Trophoblast cell (in vitro differentiated cells and primary cell): ENCODE results near the gene ATP5IF1.
A peak's percentile ranks its signal among the peaks of the same experiment; 100 is the strongest.

ENCODE experiments used
- DNase-seq, 2 donors: peaks; one replicate each; pipeline ENCODE4 v3.0.0-alpha.2; 2016
- H2AFZ ChIP-seq: 2 replicates; pipeline ENCODE4 v1.6.1; 2013; ENCODE audit warnings: low read length, moderate library complexity, mild to moderate bottlenecking; ENCODE audit not compliant: insufficient read depth, poor library complexity
- H2AK5ac ChIP-seq: 2 replicates; pipeline ENCODE4 v1.6.1; 2013; ENCODE audit warnings: mild to moderate bottlenecking, low read length
- H2BK120ac ChIP-seq: 2 replicates; pipeline ENCODE4 v1.6.1; 2013; ENCODE audit warnings: low read length, mild to moderate bottlenecking, moderate library complexity; ENCODE audit not compliant: insufficient read depth, poor library complexity
- H2BK12ac ChIP-seq: 2 replicates; pipeline ENCODE4 v1.6.1; 2013; ENCODE audit warnings: mild to moderate bottlenecking, low read length, moderate library complexity
- H2BK5ac ChIP-seq: 2 replicates; pipeline ENCODE4 v1.6.1; 2013; ENCODE audit warnings: low read length, low read depth, moderate library complexity, mild to moderate bottlenecking; ENCODE audit not compliant: poor library complexity
- H3K14ac ChIP-seq: 2 replicates; pipeline ENCODE4 v1.6.1; 2013; ENCODE audit warnings: mild to moderate bottlenecking, low read length
- H3K18ac ChIP-seq: 2 replicates; pipeline ENCODE4 v1.6.1; 2013; ENCODE audit warnings: mild to moderate bottlenecking, low read length
- H3K23ac ChIP-seq: 2 replicates; pipeline ENCODE4 v1.6.1; 2013; ENCODE audit warnings: low read length
- H3K27ac ChIP-seq: 2 replicates; pipeline ENCODE4 v1.5.1; 2013; ENCODE audit warnings: low read depth, mild to moderate bottlenecking, inconsistent platforms, low read length, moderate library complexity
- H3K27me3 ChIP-seq: 2 replicates; pipeline ENCODE4 v1.6.1; 2013; ENCODE audit warnings: inconsistent platforms, mild to moderate bottlenecking, low read length, moderate library complexity; ENCODE audit not compliant: insufficient read depth
- H3K36me3 ChIP-seq, 2 experiments: 1 replicate in 1 of 2; 2 replicates in 1 of 2; pipeline ENCODE4 v1.6.1; 2013; ENCODE audit warnings: low read length in 2 of 2, mild to moderate bottlenecking in 2 of 2, moderate library complexity in 1 of 2; ENCODE audit not compliant: insufficient read depth in 2 of 2, control insufficient read depth in 1 of 2
- H3K4ac ChIP-seq: 2 replicates; pipeline ENCODE4 v1.6.1; 2013; ENCODE audit warnings: low read depth, mild to moderate bottlenecking, low read length, moderate library complexity
- H3K4me1 ChIP-seq, 2 experiments: 1 replicate in 1 of 2; 2 replicates in 1 of 2; pipeline ENCODE4 v1.6.1; 2013; ENCODE audit warnings: low read length in 2 of 2, mild to moderate bottlenecking in 2 of 2, moderate library complexity in 1 of 2; ENCODE audit not compliant: insufficient read depth in 2 of 2, control insufficient read depth in 1 of 2
- H3K4me2 ChIP-seq: 2 replicates; pipeline ENCODE4 v1.6.1; 2013; ENCODE audit warnings: inconsistent platforms, mild to moderate bottlenecking, low read length, moderate library complexity
- H3K4me3 ChIP-seq: 2 replicates; pipeline ENCODE4 v1.5.1; 2013; ENCODE audit warnings: mild to moderate bottlenecking, low read depth, low read length, inconsistent platforms
- H3K79me1 ChIP-seq: one replicate; pipeline ENCODE4 v1.6.1; 2013; ENCODE audit warnings: low read length
- H3K79me2 ChIP-seq: 2 replicates; pipeline ENCODE4 v1.6.1; 2013; ENCODE audit warnings: low read length, mild to moderate bottlenecking; ENCODE audit not compliant: control insufficient read depth, insufficient read depth, poor library complexity
- H3K9ac ChIP-seq: 2 replicates; pipeline ENCODE4 v1.6.1; 2013; ENCODE audit warnings: mild to moderate bottlenecking, low read length
- H3K9me3 ChIP-seq: 2 replicates; pipeline ENCODE4 v1.6.1; 2013; ENCODE audit warnings: low read depth, mild to moderate bottlenecking, control low read depth, inconsistent platforms, low read length; ENCODE audit not compliant: insufficient read depth
- H4K12ac ChIP-seq: 2 replicates; pipeline ENCODE4 v1.6.1; 2013; ENCODE audit warnings: low read depth, mild to moderate bottlenecking, low read length, moderate library complexity
- H4K8ac ChIP-seq: 2 replicates; pipeline ENCODE4 v1.6.1; 2013; ENCODE audit warnings: low read depth, mild to moderate bottlenecking, low read length, moderate library complexity
- H4K91ac ChIP-seq: one replicate; pipeline ENCODE4 v1.6.1; 2013; ENCODE audit warnings: low read depth, mild to moderate bottlenecking, low read length, moderate library complexity
- WGBS: extraction: QIAGEN DNeasy Blood & Tissue Kit; methylation state at CpG from one replicate; pipeline ENCODE4 v1.1.7; 2013; ENCODE audit warnings: missing lambda C conversion rate; ENCODE audit not compliant: insufficient read length, insufficient coverage; ENCODE audit errors: extremely low coverage; 5-methylcytosine and 5-hydroxymethylcytosine counted together

The ATP5IF1 gene

DNA sequence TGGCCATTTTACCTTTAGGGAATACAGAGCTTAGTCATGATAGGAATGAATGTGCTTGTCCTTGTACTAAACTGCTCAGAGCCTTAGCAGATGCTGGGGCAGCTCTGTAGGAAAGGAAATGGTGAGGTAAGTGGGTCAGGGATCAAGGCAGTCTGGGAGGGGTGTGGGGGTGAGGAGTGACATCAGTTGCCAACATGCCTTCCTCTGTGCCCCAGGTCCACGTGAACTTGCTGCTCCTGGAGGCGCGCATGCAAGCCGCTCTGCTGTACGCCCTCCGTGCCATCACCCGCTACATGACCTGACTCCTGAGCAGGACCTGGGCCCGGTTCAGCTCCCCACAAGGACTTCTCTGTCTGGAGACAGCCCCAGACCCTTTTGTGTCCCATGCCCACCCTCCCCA, 44.6 kb downstream of the ATP5IF1 start:
- H3K4me2 ChIP-seq: no peak overlapping the region
- no peak overlapping the region for H2BK12ac ChIP-seq
- no peaks in the 10 kb centered on the region for H3K4me1 ChIP-seq
- peak; percentile 57 to 75 for DNase-seq
- H3K14ac ChIP-seq: no peak overlapping the region
- no peak overlapping the region for H3K4ac ChIP-seq
- no peak overlapping the region for H2AK5ac ChIP-seq
- no peak overlapping the region for H2BK120ac ChIP-seq
- H3K9me3 ChIP-seq: no peaks in the 10 kb centered on the region
- H3K79me2 ChIP-seq: no peaks in the 10 kb centered on the region
- H3K36me3 ChIP-seq: peaks cover 47 to 48% of the 10 kb centered on the region in 2 experiments
- WGBS: no CpG with 5 or more reads among the region's 8 CpGs
- H4K12ac ChIP-seq: no peak overlapping the region
- H3K27ac ChIP-seq: no peak overlapping the region
- no peak overlapping the region for H3K18ac ChIP-seq
- no peak overlapping the region for H3K4me3 ChIP-seq
- no peaks in the 10 kb centered on the region for H3K27me3 ChIP-seq
- H3K79me1 ChIP-seq: no peaks in the 10 kb centered on the region
- no peak overlapping the region for H2AFZ ChIP-seq
- H2BK5ac ChIP-seq: no peak overlapping the region
- no peak overlapping the region for H3K23ac ChIP-seq
- H3K9ac ChIP-seq: no peak overlapping the region
- no peak overlapping the region for H4K91ac ChIP-seq
- no peak overlapping the region for H4K8ac ChIP-seq

DNA sequence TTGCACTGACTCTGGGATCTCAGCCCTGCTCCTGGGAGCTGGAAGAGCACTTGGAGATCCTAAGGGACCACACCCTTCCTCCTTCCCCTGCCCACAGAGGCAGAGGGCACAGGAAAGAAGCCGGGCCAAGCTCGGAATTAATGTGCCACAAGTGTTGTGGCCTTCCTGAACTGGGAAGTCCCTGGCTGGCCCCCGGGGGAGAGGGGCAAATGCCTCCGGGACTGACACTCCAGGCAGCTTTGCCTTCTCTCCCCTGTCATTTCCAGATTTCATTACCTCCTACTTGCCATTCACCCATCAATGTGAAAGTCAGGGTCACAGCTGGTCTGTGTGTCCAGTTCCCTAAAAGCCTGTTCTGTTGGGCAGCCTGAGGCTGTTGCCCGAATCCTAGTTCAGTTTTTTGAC, 45.1 kb downstream of the ATP5IF1 start:
- Histone ChIP-seq H2BK5ac (no peak overlapping the region), H4K8ac (no peak overlapping the region), H2BK120ac (no peak overlapping the region), H3K4me1 (no peaks in the 10 kb centered on the region), H3K79me1 (no peaks in the 10 kb centered on the region), H3K4me2 (no peak overlapping the region), H3K9me3 (no peaks in the 10 kb centered on the region), H3K4me3 (no peak overlapping the region), H3K9ac (no peak overlapping the region), H2AK5ac (no peak overlapping the region), H4K12ac (no peak overlapping the region), H4K91ac (no peak overlapping the region), H3K4ac (no peak overlapping the region), H3K79me2 (no peaks in the 10 kb centered on the region), H3K27me3 (no peaks in the 10 kb centered on the region), H3K36me3 (peaks cover 45 to 48% of the 10 kb centered on the region in 2 experiments), H2BK12ac (no peak overlapping the region), H3K14ac (no peak overlapping the region), H3K18ac (no peak overlapping the region), H3K27ac (no peak overlapping the region), H2AFZ (no peak overlapping the region), H3K23ac (no peak overlapping the region)
- no CpG with 5 or more reads among the region's 5 CpGs for WGBS
- DNase-seq: no peak

DNA sequence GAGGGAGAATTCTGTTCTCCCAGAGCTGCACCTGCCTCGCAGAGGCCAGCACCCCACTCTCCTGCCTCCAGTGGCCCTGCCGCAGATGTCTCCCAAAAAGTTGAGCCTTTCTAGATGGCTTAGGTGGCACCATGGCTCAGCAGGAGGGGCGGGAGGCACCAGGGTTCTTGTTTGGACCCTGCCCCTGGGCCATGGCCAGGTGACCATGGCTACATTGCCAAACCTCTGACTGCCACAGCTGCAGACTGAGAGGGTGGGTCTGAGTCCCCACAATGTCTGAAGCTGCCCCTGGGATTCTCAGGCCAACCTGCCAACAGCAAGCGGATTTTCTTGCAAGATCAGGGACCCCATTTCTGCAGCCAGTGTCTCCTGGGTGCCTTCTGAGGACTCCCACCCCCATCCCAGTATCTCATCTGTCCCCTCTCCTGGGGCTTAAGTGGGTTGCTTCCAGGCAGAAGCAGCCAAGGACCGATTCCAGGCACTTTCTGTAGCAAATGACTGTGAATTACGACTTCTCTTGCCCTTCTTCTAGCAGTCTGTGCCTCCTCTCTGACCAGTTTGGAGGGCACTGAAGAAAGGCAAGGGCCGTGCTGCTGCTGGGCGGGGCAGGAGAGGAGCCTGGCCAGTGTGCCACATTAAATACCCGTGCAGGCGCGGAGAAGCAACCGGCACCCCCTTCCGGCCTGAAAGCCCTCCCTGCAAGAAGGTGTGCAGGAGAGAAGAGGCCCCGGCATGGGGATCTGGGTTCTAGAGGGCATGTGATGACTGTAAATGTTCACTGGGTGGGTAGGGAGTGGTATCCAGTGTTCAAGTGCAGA, 45.9 kb downstream of the ATP5IF1 start:
- H2BK5ac ChIP-seq: no peak overlapping the region
- H3K18ac ChIP-seq: no peak overlapping the region
- no CpG with 5 or more reads among the region's 14 CpGs for WGBS
- H2AK5ac ChIP-seq: no peak overlapping the region
- no peak overlapping the region for H3K27ac ChIP-seq
- H2AFZ ChIP-seq: no peak overlapping the region
- no peak overlapping the region for H4K12ac ChIP-seq
- H3K4me3 ChIP-seq: no peak overlapping the region
- no peak overlapping the region for H2BK12ac ChIP-seq
- H3K79me2 ChIP-seq: no peaks in the 10 kb centered on the region
- no peak overlapping the region for H3K23ac ChIP-seq
- no peak for DNase-seq
- H3K27me3 ChIP-seq: no peaks in the 10 kb centered on the region
- H3K14ac ChIP-seq: no peak overlapping the region
- peaks cover 43 to 48% of the 10 kb centered on the region in 2 experiments for H3K36me3 ChIP-seq
- no peaks in the 10 kb centered on the region for H3K4me1 ChIP-seq
- H2BK120ac ChIP-seq: no peak overlapping the region
- no peak overlapping the region for H4K8ac ChIP-seq
- H3K9ac ChIP-seq: no peak overlapping the region
- H3K4ac ChIP-seq: no peak overlapping the region
- no peak overlapping the region for H3K4me2 ChIP-seq
- no peak overlapping the region for H4K91ac ChIP-seq
- no peaks in the 10 kb centered on the region for H3K79me1 ChIP-seq
- H3K9me3 ChIP-seq: no peaks in the 10 kb centered on the region

DNA sequence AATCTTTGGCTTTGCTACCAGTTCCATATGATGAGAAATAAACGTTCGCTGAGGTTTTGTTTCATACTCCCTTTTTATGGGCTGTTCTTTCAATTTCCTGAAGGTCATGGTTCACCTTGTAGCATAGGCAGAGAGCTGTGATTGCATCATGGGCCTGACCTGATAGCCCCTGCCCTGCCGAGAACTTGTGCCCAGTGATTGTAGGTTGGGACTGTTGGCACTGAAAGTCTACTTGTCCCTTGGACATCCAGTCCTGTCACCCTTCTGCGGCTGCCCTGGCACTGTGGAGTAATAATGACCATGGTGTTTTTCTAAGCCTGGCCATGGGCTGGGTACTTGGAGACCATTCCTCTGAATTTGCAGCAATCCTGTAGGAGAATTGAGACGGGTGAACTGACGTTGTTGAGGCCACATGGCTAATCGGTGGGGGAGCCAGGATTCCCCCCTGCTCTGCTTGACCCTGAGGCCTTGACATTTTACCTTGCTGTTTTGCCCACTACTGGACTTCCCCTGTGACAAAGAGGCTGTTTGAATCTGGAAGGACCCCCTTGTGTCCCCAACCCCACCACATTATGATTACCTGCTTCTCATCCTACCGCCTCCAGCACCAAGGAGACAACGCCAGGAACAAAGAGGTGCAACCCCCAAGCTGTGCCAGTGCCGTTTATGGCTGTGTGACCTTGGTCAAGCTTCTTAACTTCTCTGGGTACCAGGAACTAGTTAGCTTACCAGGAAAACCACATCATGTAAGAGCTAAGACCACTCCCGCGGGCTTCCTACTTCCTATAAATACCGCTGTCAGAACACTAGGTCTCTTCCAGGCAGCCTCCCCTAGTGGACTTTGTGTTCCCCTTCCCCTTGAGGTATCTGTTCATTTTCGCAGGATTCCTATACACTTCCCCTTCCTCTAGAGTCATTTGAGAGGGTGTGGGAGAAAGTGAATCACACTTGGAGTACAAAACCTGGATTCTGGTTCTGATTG, 46.8 kb downstream of the ATP5IF1 start:
- Histone ChIP-seq H2BK5ac (no peak overlapping the region), H2BK12ac (no peak overlapping the region)

More for the DNA sequence above, 46.8 kb downstream of the ATP5IF1 start:
- Histone ChIP-seq H3K18ac (no peak overlapping the region), H3K9me3 (no peaks in the 10 kb centered on the region), H3K4me3 (no peak overlapping the region), H3K4ac (no peak overlapping the region), H3K23ac (no peak overlapping the region), H3K27me3 (no peaks in the 10 kb centered on the region), H3K4me2 (no peak overlapping the region), H4K91ac (no peak overlapping the region), H4K12ac (no peak overlapping the region), H2BK120ac (no peak overlapping the region), H3K9ac (no peak overlapping the region), H4K8ac (no peak overlapping the region), H2AFZ (no peak overlapping the region), H3K79me2 (no peaks in the 10 kb centered on the region), H3K79me1 (no peaks in the 10 kb centered on the region), H3K14ac (no peak overlapping the region), H3K27ac (no peak overlapping the region), H3K36me3 (peaks cover 37 to 45% of the 10 kb centered on the region in 2 experiments), H3K4me1 (peaks cover 0 to 3% of the 10 kb centered on the region in 2 experiments), H2AK5ac (no peak overlapping the region)
- no peak for DNase-seq
- WGBS: no CpG with 5 or more reads among the region's 14 CpGs
